WERI-Rb-1 (cell line): ENCODE data around the gene PRICKLE2.

Source experiments
- DNase-seq: peaks from one replicate; pipeline ENCODE4 v3.0.0-alpha.2; 2020
- H3K27ac ChIP-seq: fragments of 250-450 bp; sonication (Bioruptor Pico); 2 replicates; pipeline ENCODE4 v1.5.1; 2020; ENCODE audit warnings: mild to moderate bottlenecking, moderate library complexity
- H3K27me3 ChIP-seq: fragments of 250-450 bp; sonication (Bioruptor Pico); 2 replicates; pipeline ENCODE4 v1.5.1; 2021; ENCODE audit warnings: mild to moderate bottlenecking, low read depth, moderate library complexity; ENCODE audit not compliant: insufficient read depth, severe bottlenecking
- H3K36me3 ChIP-seq: fragments of 250-450 bp; sonication (Bioruptor Pico); 2 replicates; pipeline ENCODE4 v1.5.1; 2020; ENCODE audit warnings: mild to moderate bottlenecking, moderate library complexity
- H3K4me3 ChIP-seq: 2 replicates; pipeline ENCODE4 v1.5.1; 2011; ENCODE audit warnings: low read depth, mild to moderate bottlenecking, control low read depth, low read length
- H3K9me3 ChIP-seq: fragments of 250-450 bp; sonication (Bioruptor Pico); 2 replicates; pipeline ENCODE4 v1.5.1; 2021; ENCODE audit warnings: mild to moderate bottlenecking, moderate library complexity; ENCODE audit not compliant: severe bottlenecking
- TF ChIP-seq, protein P1 (sequence below): IDR thresholded peaks from 2 replicates; pipeline ENCODE4 v1.5.1; 2011; ENCODE audit warnings: low read depth, mild to moderate bottlenecking, control low read depth, inconsistent platforms, low read length

Gene PRICKLE2

DNA sequence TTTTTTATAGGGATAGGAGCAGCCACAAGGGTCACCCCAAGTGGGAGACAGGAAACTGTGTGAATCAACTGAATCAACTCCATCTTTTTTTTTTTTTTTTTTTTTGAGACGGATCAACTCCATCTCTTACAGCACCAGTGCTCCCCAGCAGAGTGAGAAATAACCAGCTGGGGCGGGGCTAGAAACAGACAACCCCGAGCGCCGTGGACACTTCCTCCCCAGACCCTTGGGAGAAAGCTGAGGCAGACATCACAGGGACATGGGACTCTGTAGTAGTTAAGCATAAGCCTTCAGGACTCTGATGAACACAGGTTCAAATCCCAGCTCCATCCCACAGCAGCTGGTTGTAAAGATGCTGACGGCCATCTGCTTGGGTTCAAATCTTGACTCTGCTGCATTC, 75.4 kb downstream of the PRICKLE2 start:
- TF ChIP-seq, protein P1, sequence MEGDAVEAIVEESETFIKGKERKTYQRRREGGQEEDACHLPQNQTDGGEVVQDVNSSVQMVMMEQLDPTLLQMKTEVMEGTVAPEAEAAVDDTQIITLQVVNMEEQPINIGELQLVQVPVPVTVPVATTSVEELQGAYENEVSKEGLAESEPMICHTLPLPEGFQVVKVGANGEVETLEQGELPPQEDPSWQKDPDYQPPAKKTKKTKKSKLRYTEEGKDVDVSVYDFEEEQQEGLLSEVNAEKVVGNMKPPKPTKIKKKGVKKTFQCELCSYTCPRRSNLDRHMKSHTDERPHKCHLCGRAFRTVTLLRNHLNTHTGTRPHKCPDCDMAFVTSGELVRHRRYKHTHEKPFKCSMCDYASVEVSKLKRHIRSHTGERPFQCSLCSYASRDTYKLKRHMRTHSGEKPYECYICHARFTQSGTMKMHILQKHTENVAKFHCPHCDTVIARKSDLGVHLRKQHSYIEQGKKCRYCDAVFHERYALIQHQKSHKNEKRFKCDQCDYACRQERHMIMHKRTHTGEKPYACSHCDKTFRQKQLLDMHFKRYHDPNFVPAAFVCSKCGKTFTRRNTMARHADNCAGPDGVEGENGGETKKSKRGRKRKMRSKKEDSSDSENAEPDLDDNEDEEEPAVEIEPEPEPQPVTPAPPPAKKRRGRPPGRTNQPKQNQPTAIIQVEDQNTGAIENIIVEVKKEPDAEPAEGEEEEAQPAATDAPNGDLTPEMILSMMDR: no peak
- Histone ChIP-seq H3K4me3 (no peak overlapping the region), H3K27ac (no peak overlapping the region), H3K27me3 (no peaks in the 10 kb centered on the region), H3K9me3 (no peaks in the 10 kb centered on the region), H3K36me3 (peaks cover 84% of the 10 kb centered on the region)
- no peak for DNase-seq

DNA sequence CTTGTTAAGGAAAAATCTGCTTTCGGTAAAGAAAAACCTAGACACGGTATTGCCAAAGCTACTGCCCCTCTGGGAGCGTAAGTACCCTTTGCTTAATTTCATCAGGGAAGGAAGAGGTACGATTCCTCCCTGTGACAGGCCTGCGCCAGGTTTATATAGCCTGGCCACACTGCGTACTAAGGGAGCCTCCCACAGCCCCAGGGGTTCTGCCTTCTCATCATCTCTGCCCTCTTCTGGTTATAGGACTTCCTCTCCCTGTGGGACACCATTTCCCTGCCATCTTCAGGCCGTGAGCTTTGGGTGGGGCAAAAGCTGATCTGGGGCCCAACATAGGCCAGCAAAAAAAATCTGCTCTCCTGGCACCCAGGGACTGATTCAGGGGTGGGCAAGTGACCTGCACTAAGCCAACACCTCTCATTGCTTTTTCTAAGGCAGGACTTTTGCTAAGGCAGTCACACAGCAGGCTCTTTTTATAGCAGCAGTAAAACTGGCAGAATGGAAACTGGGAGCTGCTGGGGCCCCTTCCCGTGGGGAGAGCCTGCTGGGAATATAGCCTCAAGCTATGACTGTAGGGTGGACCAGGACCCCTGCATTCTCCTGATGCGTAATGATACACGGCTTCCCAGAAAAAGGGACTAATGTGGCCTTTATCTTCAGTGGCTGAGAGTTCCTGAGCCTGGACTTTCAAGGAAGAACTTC, 76.2 kb downstream of the PRICKLE2 start:
- no peaks in the 10 kb centered on the region for H3K9me3 ChIP-seq
- H3K27me3 ChIP-seq: no peaks in the 10 kb centered on the region
- TF ChIP-seq, protein P1: no peak
- no peak overlapping the region for H3K4me3 ChIP-seq
- DNase-seq: no peak
- H3K27ac ChIP-seq: no peak overlapping the region
- peaks cover 80% of the 10 kb centered on the region for H3K36me3 ChIP-seq

DNA sequence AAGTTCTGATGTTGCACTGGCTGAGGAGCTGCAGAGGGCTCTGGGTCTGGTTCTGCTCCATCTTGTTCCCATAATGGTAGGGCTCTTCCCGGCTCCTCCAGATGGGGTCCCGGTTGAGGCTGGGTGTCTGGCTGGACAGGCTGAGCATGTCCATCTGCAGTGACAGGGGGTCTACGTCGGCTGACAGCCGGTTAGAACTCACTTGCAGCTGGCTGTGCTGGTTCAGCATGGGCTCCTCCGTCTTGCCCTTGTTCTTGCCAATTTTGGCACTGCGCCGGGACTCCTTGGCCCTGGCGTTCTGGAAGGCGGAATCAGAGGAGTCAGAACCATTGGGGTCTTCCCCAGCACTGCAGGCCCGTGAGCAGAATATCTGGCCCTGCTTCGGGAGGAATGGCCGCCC, 78.1 kb downstream of the PRICKLE2 start:
- H3K9me3 ChIP-seq: no peaks in the 10 kb centered on the region
- H3K27me3 ChIP-seq: no peaks in the 10 kb centered on the region
- no peak overlapping the region for H3K4me3 ChIP-seq
- no peak overlapping the region for H3K27ac ChIP-seq
- DNase-seq: no peak
- peaks cover 78% of the 10 kb centered on the region for H3K36me3 ChIP-seq
- TF ChIP-seq, protein P1: no peak

DNA sequence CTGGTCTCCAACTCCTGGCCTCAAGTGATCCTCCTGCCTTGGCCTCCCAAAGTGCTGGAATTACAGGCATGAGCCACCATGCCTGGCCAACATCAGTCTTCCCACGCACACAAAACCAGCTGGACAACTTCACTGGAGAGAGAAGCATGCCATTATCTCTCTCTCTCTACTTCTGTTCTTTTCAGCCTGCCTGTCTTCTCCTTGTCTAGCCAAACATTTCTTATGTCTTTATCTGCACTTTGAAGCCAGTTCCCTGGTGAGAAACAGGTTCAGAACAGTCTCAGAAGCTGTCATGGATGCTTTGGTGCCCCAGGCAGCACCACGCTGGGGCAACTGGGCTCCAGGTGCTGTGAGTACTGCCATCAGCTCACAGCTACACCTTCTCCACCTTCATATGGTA, 79.8 kb downstream of the PRICKLE2 start:
- TF ChIP-seq, protein P1: no peak
- H3K4me3 ChIP-seq: no peak overlapping the region
- DNase-seq: no peak
- H3K9me3 ChIP-seq: no peaks in the 10 kb centered on the region
- no peak overlapping the region for H3K27ac ChIP-seq
- peaks cover 75% of the 10 kb centered on the region for H3K36me3 ChIP-seq
- no peaks in the 10 kb centered on the region for H3K27me3 ChIP-seq

DNA sequence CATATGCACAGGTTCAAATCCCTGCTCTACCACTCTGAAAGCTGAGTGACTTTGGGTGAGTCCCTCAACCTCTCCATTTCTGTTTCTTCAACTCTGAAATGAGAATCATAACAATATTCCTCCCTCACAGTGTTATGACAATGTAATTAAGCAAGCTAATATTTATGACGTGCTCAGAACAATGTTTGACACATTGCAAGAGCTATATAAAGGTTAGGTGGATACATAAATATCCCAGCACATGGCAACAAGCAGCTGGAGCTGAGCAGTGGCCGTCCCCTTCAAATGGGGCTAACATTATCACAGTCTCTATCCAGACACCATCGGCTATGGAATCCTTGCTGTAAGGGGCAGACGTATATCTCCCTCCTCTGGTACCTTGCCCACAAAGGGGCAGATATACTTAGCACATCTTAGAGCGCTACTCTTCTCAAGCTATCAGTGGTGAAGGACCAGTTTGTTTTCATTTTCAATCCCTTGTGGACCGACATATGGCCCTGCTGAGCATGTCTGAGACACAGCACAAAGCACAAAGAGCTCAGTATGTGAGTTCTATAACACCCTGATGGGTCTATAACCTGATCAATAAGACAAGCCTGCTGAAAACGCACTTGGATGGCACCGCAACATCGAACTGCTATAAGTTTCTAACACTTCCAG, 80.9 kb downstream of the PRICKLE2 start:
- Histone ChIP-seq H3K27ac (peak overlapping the region; percentile 14; the same call in 1 of the 2 replicates), H3K27me3 (no peaks in the 10 kb centered on the region), H3K36me3 (peaks cover 77% of the 10 kb centered on the region), H3K4me3 (no peak overlapping the region), H3K9me3 (no peaks in the 10 kb centered on the region)
- TF ChIP-seq, protein P1: no peak
- peak; percentile 19 for DNase-seq
